K562 (cell line): Measurements from ENCODE around the gene BLVRA. TPM values are rescaled to one million over a fixed set of nuclear protein-coding genes. Genes with fewer than 3 reads are reported as not detected.

Experiments used
- ARID3A ChIP-seq: IDR thresholded peaks from 2 replicates; pipeline ENCODE4 v1.6.1; 2012; ENCODE audit warnings: low read depth, low read length, improper control_type of control experiment, borderline replicate concordance
- CHD2 ChIP-seq: IDR thresholded peaks from 2 replicates; pipeline ENCODE4 v1.6.1; 2011; ENCODE audit warnings: low read depth, low read length
- CTCF ChIP-seq, 3 experiments: IDR thresholded peaks in 2 of 3; conservative IDR thresholded peaks in 1 of 3; 2 replicates each; pipeline ENCODE4 v1.5.1; 2011 to 2012; ENCODE audit warnings: low read length in 3 of 3, mild to moderate bottlenecking in 3 of 3, control low read depth in 2 of 3, improper control_type of control experiment in 1 of 3, inconsistent platforms in 1 of 3, low read depth in 1 of 3, mixed read lengths in 1 of 3, moderate library complexity in 1 of 3; ENCODE audit not compliant: insufficient read depth in 2 of 3
- DACH1 ChIP-seq: fragments of 450-650 bp; IDR thresholded peaks from 2 replicates; pipeline ENCODE4 v1.6.1; 2018; ENCODE audit not compliant: partially characterized antibody
- PCBP1 ChIP-seq: fragments of 200-400 bp; formaldehyde crosslinking; IDR thresholded peaks from 2 replicates; pipeline ENCODE4 v1.6.1; 2018; ENCODE audit warnings: mild to moderate bottlenecking, low read depth, low read length; ENCODE audit not compliant: poor library complexity, severe bottlenecking
- PPARD ChIP-seq: fragments of 250-450 bp; sonication (Bioruptor Pico); IDR thresholded peaks from 2 replicates; pipeline ENCODE4 v1.8.0; 2022; ENCODE audit warnings: inconsistent platforms, mild to moderate bottlenecking, moderate library complexity
- PREB ChIP-seq: sonication (generic); formaldehyde crosslinking; IDR thresholded peaks from 2 replicates; pipeline ENCODE4 v1.8.1; 2023; ENCODE audit warnings: mild to moderate bottlenecking, missing genetic modification reagents
- RAD21 ChIP-seq, 2 experiments: fragments of 250-450 bp in 1 of 2; fragments of 450-650 bp in 1 of 2; sonication (Bioruptor Pico) in 1 of 2; formaldehyde crosslinking in 1 of 2; IDR thresholded peaks in 1 of 2; conservative IDR thresholded peaks in 1 of 2; 2 replicates each; pipeline versions ENCODE4 v1.4.0 to v1.8.0; 2020 to 2022; ENCODE audit warnings: mild to moderate bottlenecking in 2 of 2, moderate library complexity in 1 of 2
- RUNX1 ChIP-seq: sonication (generic); IDR thresholded peaks from 2 replicates; pipeline ENCODE4 v1.6.1; 2016; ENCODE audit warnings: antibody characterized with exemption, low read depth
- SMARCA4 ChIP-seq: fragments of 450-650 bp; IDR thresholded peaks from 2 replicates; pipeline ENCODE4 v1.6.1; 2016
- STAT5A ChIP-seq: IDR thresholded peaks from 2 replicates; pipeline ENCODE4 v1.6.1; 2012; ENCODE audit warnings: low read length, inconsistent platforms, borderline replicate concordance
- TAF9B ChIP-seq: fragments of 450-650 bp; IDR thresholded peaks from 2 replicates; pipeline ENCODE4 v1.6.1; 2018; ENCODE audit warnings: mild to moderate bottlenecking; ENCODE audit not compliant: partially characterized antibody
- XRCC3 ChIP-seq: fragments of 450-650 bp; IDR thresholded peaks from 2 replicates; pipeline ENCODE4 v1.6.1; 2017; ENCODE audit warnings: mild to moderate bottlenecking, moderate library complexity
- polyA plus RNA-seq, 8 experiments: library from polyadenylated mRNA; depleted of rRNA in 4 of 8; stranded (reverse) in 5 of 8; unstranded in 3 of 8; fragments of >200 nt; fragmentation: Nextera tagmentation in 2 of 8; fragmentation: Illumina TruSeq in 1 of 8; extraction: Ambion mirVana in 2 of 8; extraction: Trizol in 1 of 8; gene quantifications; 2 replicates each; pipeline versions ENCODE4 v1.2.1 to v1.2.3, GENCODE V29; 2011 to 2014; ENCODE audit warnings: inconsistent platforms in 1 of 8, missing spikeins in 1 of 8
- total RNA-seq, 7 experiments: library from RNA; depleted of rRNA in 6 of 7; stranded (reverse); fragments of >200 nt in 6 of 7; fragmentation: Illumina TruSeq in 2 of 7; extraction: Trizol in 2 of 7; gene quantifications; 2 replicates each; pipeline versions ENCODE4 v1.2.1 to v1.2.3, GENCODE V29; 2011 to 2021; ENCODE audit warnings: low replicate concordance in 1 of 7
- TF ChIP-seq, protein P1 (sequence below): fragments of 450-650 bp; conservative IDR thresholded peaks from 2 replicates; pipeline ENCODE4 v1.6.1; 2016; ENCODE audit warnings: missing genetic modification characterization, low read depth, mild to moderate bottlenecking, missing compliant biosample characterization, moderate library complexity
- TF ChIP-seq, protein P2 (sequence below): sonication (generic); formaldehyde crosslinking; IDR thresholded peaks from 2 replicates; pipeline ENCODE4 v1.8.1; 2023; ENCODE audit warnings: missing genetic modification reagents, mild to moderate bottlenecking, borderline replicate concordance

Gene BLVRA
- total and polyA plus RNA-seq, 9 of the 15 experiments (the other 6 are each of a cell fraction or from before 2014, with no cell fraction given), result 48.5 to 147 (median 61.5) TPM

- TF ChIP-seq SMARCA4 (peak; percentile 39; the same call in 1 of the 2 replicates), DACH1 (peak; percentile 8), PREB (CRISPR knock-in tag) (no peak), STAT5A (no peak), PPARD (CRISPR knock-in tag) (no peak), PCBP1 (no peak), XRCC3 (no peak), CHD2 (no peak), TAF9B (peak; percentile 7), RUNX1 (no peak), ARID3A (peak; percentile 83), RAD21 (CRISPR knock-in tag; conservative IDR thresholded peaks at IDR 0.05 in 1 of 2, IDR thresholded peaks at IDR 0.05 in 1 of 2) (peak; percentile 55 to 66), CTCF (IDR thresholded peaks at IDR 0.05 in 2 of 3, conservative IDR thresholded peaks at IDR 0.05 in 1 of 3; ENCODE audit: insufficient read depth in 2 of 3, low read depth in 1 of 3, low read length in 3 of 3) (peak in 2 of 3 experiments; percentile 32 to 69; a peak in 3 of 6 replicates)
- TF ChIP-seq, protein P1, sequence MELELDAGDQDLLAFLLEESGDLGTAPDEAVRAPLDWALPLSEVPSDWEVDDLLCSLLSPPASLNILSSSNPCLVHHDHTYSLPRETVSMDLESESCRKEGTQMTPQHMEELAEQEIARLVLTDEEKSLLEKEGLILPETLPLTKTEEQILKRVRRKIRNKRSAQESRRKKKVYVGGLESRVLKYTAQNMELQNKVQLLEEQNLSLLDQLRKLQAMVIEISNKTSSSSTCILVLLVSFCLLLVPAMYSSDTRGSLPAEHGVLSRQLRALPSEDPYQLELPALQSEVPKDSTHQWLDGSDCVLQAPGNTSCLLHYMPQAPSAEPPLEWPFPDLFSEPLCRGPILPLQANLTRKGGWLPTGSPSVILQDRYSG (tag), result no peak
- TF ChIP-seq, protein P2, sequence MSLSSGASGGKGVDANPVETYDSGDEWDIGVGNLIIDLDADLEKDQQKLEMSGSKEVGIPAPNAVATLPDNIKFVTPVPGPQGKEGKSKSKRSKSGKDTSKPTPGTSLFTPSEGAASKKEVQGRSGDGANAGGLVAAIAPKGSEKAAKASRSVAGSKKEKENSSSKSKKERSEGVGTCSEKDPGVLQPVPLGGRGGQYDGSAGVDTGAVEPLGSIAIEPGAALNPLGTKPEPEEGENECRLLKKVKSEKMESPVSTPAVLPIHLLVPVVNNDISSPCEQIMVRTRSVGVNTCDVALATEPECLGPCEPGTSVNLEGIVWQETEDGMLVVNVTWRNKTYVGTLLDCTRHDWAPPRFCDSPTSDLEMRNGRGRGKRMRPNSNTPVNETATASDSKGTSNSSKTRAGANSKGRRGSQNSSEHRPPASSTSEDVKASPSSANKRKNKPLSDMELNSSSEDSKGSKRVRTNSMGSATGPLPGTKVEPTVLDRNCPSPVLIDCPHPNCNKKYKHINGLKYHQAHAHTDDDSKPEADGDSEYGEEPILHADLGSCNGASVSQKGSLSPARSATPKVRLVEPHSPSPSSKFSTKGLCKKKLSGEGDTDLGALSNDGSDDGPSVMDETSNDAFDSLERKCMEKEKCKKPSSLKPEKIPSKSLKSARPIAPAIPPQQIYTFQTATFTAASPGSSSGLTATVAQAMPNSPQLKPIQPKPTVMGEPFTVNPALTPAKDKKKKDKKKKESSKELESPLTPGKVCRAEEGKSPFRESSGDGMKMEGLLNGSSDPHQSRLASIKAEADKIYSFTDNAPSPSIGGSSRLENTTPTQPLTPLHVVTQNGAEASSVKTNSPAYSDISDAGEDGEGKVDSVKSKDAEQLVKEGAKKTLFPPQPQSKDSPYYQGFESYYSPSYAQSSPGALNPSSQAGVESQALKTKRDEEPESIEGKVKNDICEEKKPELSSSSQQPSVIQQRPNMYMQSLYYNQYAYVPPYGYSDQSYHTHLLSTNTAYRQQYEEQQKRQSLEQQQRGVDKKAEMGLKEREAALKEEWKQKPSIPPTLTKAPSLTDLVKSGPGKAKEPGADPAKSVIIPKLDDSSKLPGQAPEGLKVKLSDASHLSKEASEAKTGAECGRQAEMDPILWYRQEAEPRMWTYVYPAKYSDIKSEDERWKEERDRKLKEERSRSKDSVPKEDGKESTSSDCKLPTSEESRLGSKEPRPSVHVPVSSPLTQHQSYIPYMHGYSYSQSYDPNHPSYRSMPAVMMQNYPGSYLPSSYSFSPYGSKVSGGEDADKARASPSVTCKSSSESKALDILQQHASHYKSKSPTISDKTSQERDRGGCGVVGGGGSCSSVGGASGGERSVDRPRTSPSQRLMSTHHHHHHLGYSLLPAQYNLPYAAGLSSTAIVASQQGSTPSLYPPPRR, result no peak
These were observed 37.2 kb upstream of the BLVRA start (continued) for GRCh38 chr7:43721193-43721806.
